Right lobe of liver (tissue), 6 donors: ENCODE measurements around the gene UBTD2. TPM values are rescaled to one million over a fixed set of nuclear protein-coding genes. Genes with fewer than 3 reads are reported as not detected.
"Not testable (repeated sequence)": the region's sequence is repeated elsewhere in the genome, so short reads cannot be mapped to it uniquely, and the experiment has no call there.

Experiments used
- ATAC-seq, 4 donors: fragments of 200-7000 bp; cut with Tn5 transposase; one replicate each; pipeline ENCODE4 v1.9.1; 2020; ENCODE audit warnings: mild to moderate bottlenecking in 4 of 4, moderate library complexity in 4 of 4
- DNase-seq, 3 donors: peaks; one replicate each; pipeline ENCODE4 v3.0.0-alpha.2; 2020
- H3K27ac ChIP-seq, 3 donors: fragments of 200-600 bp; one replicate each; pipeline ENCODE4 v1.8.0; 2022
- H3K27me3 ChIP-seq, 2 donors: fragments of 200-600 bp; one replicate each; pipeline ENCODE4 v1.8.0; 2022
- H3K36me3 ChIP-seq, 4 donors: fragments of 200-600 bp; sonication (generic) in 1 of 4; one replicate each; pipeline versions ENCODE4 v1.5.1 to v1.8.0; 2017 to 2022; ENCODE audit warnings: control low read depth in 1 of 4
- H3K4me1 ChIP-seq, 4 donors: fragments of 200-600 bp; sonication (generic) in 1 of 4; one replicate each; pipeline versions ENCODE4 v1.5.1 to v1.8.0; 2017 to 2022; ENCODE audit warnings: control low read depth in 1 of 4
- H3K4me3 ChIP-seq, 3 donors: fragments of 200-600 bp; one replicate each; pipeline ENCODE4 v1.8.0; 2022
- H3K9me3 ChIP-seq, 4 donors: fragments of 200-600 bp; sonication (generic) in 1 of 4; one replicate each; pipeline versions ENCODE4 v1.5.1 to v1.8.0; 2017 to 2022; ENCODE audit warnings: control low read depth in 1 of 4
- CTCF ChIP-seq, 4 donors: fragments of 200-600 bp in 3 of 4; fragments of 450-650 bp in 1 of 4; IDR thresholded peaks; one replicate each; pipeline versions ENCODE4 v1.5.1 to v1.8.0; 2016 to 2022; ENCODE audit warnings: antibody characterized with exemption in 4 of 4, mild to moderate bottlenecking in 2 of 4
- POLR2A ChIP-seq: fragments of 450-650 bp; IDR thresholded peaks from one replicate; pipeline ENCODE4 v1.6.1; 2017; ENCODE audit warnings: antibody characterized with exemption, mild to moderate bottlenecking
- WGBS: methylation state at CpG from one replicate; pipeline ENCODE4 v1.1.6; 2018; ENCODE audit warnings: low coverage, low lambda C conversion rate; ENCODE audit not compliant: insufficient coverage; ENCODE audit errors: missing lambda C conversion rate; 5-methylcytosine and 5-hydroxymethylcytosine counted together
- intact Hi-C, 2 donors: fragments of 100-400 bp; cut with DNase I; formaldehyde crosslinking; loops; one replicate each; pipeline versions ENCODE4 v1.11.2 to v1.14.1; 2022
- long read RNA-seq: library from polyadenylated mRNA; unstranded; transcript quantifications from one replicate; pipeline ENCODE4 v2.0.0, GENCODE V29; 2019
- total RNA-seq, 6 experiments: library from RNA; depleted of rRNA in 2 of 6; stranded (reverse); fragments of >200 nt in 2 of 6; fragmentation: NEBNext Ultra II Directional in 3 of 6; extraction: Animal tissue kit (Norgen Biotek cat#: 25700) in 3 of 6; gene quantifications; one replicate each; pipeline versions ENCODE4 v1.1.0 to v1.2.4, GENCODE V29; 2016 to 2023
- donor health status: DM: no; HTN: yes; CAD: no.
- donor health status: DM: no; HTN: no; CAD: no.
- donor health status: DM: no; HTN: no; CAD: no.
- donor health status: DM: no; HTN: yes; CAD: no.
- donor health status: DM: no; HTN: yes; CAD: no.

UBTD2 gene
- 10 to 100 TPM in 1 of 6 experiments, 1 to 10 TPM in 5; 6.7 to 11.7 (median 9.2) TPM for total RNA-seq
- long read RNA-seq = 0 reads

GRCh38 chr5:172283020-172283861 is at the start of gene UBTD2:
TSS of gene UBTD2 (minus strand) at chr5:172283764. CDS start at chr5:172283665, 99 bp downstream.
- intact Hi-C loops = no loop called here
- no peaks in the 10 kb centered on the region for H3K36me3 ChIP-seq
- TF ChIP-seq POLR2A (peak; percentile 82), CTCF (IDR thresholded peaks at IDR 0.05) (peak; percentile 37 to 54 (median 44))
- peak; percentile 90 to 91 (median 90) for DNase-seq
- no peaks in the 10 kb centered on the region for H3K9me3 ChIP-seq
- H3K27ac ChIP-seq = peak within 1 kb of the TSS; percentile 32 to 72 (median 66)
- no peaks in the 10 kb centered on the region for H3K27me3 ChIP-seq
- peaks cover 0 to 26% (median 3%) of the 10 kb centered on the region in 4 donors for H3K4me1 ChIP-seq
- peak within 1 kb of the TSS; percentile 75 to 98 (median 86) for H3K4me3 ChIP-seq
- WGBS = 0% methylated on average over 7 of the region's 87 CpGs
- ATAC-seq = peak; percentile 82 to 94 (median 90)

GRCh38 chr5:172326901-172327300 is 43.3 kb upstream of the UBTD2 start:
- H3K9me3 ChIP-seq = not testable (repeated sequence)

GRCh38 chr5:172325452-172325851 is 41.9 kb upstream of the UBTD2 start:
- H3K27ac ChIP-seq = no peak overlapping the region
- 100% methylated on average over 3 of the region's 9 CpGs for WGBS
- H3K9me3 ChIP-seq = no peaks in the 10 kb centered on the region
- H3K27me3 ChIP-seq = no peaks in the 10 kb centered on the region
- no peaks in the 10 kb centered on the region for H3K36me3 ChIP-seq
- H3K4me1 ChIP-seq = no peaks in the 10 kb centered on the region
- ATAC-seq (no peak), DNase-seq (no peak)
- H3K4me3 ChIP-seq = no peak overlapping the region
- TF ChIP-seq POLR2A (no peak), CTCF (IDR thresholded peaks at IDR 0.05) (no peak)
- intact Hi-C loops = no loop called here

More at GRCh38 chr5:172326901-172327300, 43.3 kb upstream of the UBTD2 start:
- ATAC-seq, DNase-seq, H3K36me3 ChIP-seq, H3K27me3 ChIP-seq, H3K27ac ChIP-seq, intact Hi-C loops, H3K4me1 ChIP-seq, H3K4me3 ChIP-seq: not testable (repeated sequence)
- 84% methylated on average over 8 of the region's 13 CpGs for WGBS

GRCh38 chr5:172322028-172322965 is 38.7 kb upstream of the UBTD2 start:
- Histone ChIP-seq H3K4me1 (no peaks in the 10 kb centered on the region), H3K27ac (no peak overlapping the region), H3K4me3 (no peak overlapping the region), H3K9me3 (no peaks in the 10 kb centered on the region), H3K36me3 (no peaks in the 10 kb centered on the region), H3K27me3 (no peaks in the 10 kb centered on the region)
- 74% methylated on average over 9 of the region's 9 CpGs for WGBS
- intact Hi-C loops = no loop called here
- peak in 1 of 3 donors; percentile 5 for DNase-seq
- no peak for ATAC-seq
- no peak for TF ChIP-seq CTCF (IDR thresholded peaks at IDR 0.05)
- TF ChIP-seq POLR2A = no peak
